IPS-NIHi7 (cell line): ENCODE measurements around the gene PRKCH.

Source experiments
- DNase-seq: peaks from one replicate; pipeline ENCODE4 v3.0.0; 2012; ENCODE audit warnings: mixed read lengths; ENCODE audit errors: extremely low spot score

The PRKCH gene

GRCh38 chr14:61543946-61544345 lies 222.6 kb downstream of the PRKCH start:
- no peak for DNase-seq

- DNase-seq = no peak
These were observed 223.3 kb downstream of the PRKCH start for GRCh38 chr14:61544448-61545330.

GRCh38 chr14:61545726-61546455 lies 224.5 kb downstream of the PRKCH start:
- no peak for DNase-seq

GRCh38 chr14:61547186-61548069 lies 226.0 kb downstream of the PRKCH start:
- no peak for DNase-seq

- DNase-seq = no peak
These were observed 228.0 kb downstream of the PRKCH start for GRCh38 chr14:61549425-61549824.

GRCh38 chr14:61551384-61551783 lies 230.0 kb downstream of the PRKCH start:
- DNase-seq = no peak

- DNase-seq = no peak
These were observed 230.9 kb downstream of the PRKCH start for GRCh38 chr14:61552241-61552640.

- DNase-seq = no peak
These were observed 232.6 kb downstream of the PRKCH start for GRCh38 chr14:61553730-61554641.

GRCh38 chr14:61555056-61555838 lies 233.9 kb downstream of the PRKCH start:
- DNase-seq = no peak

GRCh38 chr14:61556455-61556854 lies 235.1 kb downstream of the PRKCH start:
- no peak for DNase-seq

GRCh38 chr14:61557262-61557661 lies 235.9 kb downstream of the PRKCH start:
- no peak for DNase-seq

GRCh38 chr14:61557854-61558253 lies 236.5 kb downstream of the PRKCH start:
- DNase-seq = no peak

GRCh38 chr14:61558271-61558670 lies 236.9 kb downstream of the PRKCH start:
- DNase-seq = no peak

- peak; percentile 55 for DNase-seq
These were observed 238.3 kb downstream of the PRKCH start for GRCh38 chr14:61559641-61560201.

- DNase-seq = no peak
These were observed 238.9 kb downstream of the PRKCH start for GRCh38 chr14:61560323-61560722.

GRCh38 chr14:61561104-61561503 lies 239.7 kb downstream of the PRKCH start:
- DNase-seq = no peak

GRCh38 chr14:61561657-61562276 lies 240.4 kb downstream of the PRKCH start:
- DNase-seq = peak; percentile 36

- no peak for DNase-seq
These were observed 241.2 kb downstream of the PRKCH start for GRCh38 chr14:61562321-61563161.
